ACHN (cell line): ENCODE results near the gene L3MBTL4.

Source experiments
- DNase-seq: peaks from one replicate; pipeline ENCODE4 v3.0.0-alpha.2; 2015
- in situ Hi-C: cut with HindIII; loops from 2 replicates; pipeline ENCODE4 v1.10.0; 2017; ENCODE audit warnings: low sequenced_read_pairs, low pct_ligation_motif_present, low pct_unique_long_range_greater_than_20kb

The L3MBTL4 gene

DNA sequence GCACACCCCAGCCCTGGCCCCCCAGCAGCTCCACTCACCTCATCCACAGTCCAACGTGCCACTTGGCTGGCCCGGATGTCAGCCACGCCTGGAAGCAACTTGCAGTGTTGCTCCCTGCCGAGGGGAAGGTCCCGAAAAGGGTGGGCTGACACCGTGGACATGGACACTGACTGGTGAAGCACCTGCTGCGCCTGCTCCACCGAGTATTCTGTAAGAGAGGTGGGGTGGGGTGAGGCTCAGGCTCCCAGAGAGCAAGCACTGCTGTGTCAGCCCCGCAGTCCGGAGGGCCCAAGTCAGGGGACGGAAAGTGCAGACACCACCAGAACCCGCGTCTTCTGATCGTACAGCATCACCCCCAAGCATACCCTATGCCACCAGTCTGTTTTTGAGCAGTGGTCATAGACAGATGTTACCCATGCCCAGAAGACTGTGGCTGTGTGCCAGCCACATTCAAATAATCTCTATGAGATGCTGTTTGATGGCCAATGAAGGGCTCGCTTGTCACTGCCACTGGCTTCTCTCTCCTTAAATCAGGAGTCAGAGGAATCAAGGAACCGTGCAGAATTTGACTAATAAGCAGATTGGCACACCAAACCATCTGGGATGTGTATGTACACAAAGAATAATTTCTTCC, 445.2 kb downstream of the L3MBTL4 start:
- no peak for DNase-seq
- in situ Hi-C loops, result no loop called here

DNA sequence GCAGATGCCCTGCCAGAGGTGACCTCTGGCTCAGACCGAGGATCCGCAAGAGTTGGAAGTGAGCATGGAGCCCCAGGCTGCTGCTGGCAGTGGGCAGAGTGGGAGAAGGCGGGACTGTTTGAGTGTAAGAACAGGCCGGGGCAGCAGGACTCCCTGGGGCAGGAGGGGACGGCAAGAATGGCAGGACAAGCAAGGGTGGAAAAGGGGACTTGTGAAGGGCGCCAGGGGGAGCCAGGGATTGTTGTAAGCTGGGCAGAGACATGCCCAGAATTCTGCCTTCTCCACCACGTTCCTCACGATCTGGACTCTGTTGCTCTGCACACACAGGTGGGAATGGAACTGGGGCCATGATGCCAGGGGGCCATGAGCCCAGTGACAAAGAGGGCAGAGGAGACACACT, 447.0 kb downstream of the L3MBTL4 start:
- in situ Hi-C loops, result no loop called here

DNA sequence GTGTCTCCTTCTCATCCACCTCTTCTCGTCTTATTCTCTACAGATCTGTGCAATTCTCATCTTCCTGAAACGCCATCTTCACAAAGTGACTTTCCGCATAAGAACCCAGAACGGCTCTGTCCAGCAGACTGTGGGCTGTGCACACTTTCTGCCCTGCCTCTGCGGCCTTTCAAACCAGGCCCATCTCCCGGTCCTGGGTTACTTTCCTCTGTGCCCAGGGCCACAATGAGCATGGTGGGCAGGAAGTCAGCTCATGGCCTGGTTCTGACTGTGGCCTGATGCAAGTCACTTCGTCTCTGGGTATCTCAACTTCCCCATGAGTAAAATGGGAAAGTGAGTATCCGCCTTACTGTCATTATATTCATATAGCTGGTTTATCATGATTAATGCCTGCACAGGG, 447.7 kb downstream of the L3MBTL4 start:
- in situ Hi-C loops, result no loop called here
- DNase-seq, result no peak

More for the DNA sequence above, 447.0 kb downstream of the L3MBTL4 start:
- no peak for DNase-seq

DNA sequence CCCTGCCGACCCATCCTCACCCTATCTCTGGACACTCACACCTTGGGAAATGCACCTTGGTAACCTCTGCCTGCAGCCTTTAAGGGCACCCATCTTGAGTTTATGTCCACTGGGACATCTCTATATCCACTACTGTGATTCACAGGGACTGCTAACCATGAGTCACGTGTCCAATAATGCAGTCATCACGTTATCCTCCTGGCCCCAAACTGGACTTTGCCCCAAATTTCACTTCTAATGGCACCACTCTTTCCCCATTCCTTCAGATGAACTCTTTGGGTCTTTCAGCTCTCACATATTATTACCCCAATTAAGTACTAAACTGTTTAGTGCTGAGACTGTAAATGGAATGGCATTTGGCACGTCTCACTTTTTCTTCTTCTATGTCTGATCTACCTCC, 448.2 kb downstream of the L3MBTL4 start:
- no peak for DNase-seq
- in situ Hi-C loops, result no loop called here

DNA sequence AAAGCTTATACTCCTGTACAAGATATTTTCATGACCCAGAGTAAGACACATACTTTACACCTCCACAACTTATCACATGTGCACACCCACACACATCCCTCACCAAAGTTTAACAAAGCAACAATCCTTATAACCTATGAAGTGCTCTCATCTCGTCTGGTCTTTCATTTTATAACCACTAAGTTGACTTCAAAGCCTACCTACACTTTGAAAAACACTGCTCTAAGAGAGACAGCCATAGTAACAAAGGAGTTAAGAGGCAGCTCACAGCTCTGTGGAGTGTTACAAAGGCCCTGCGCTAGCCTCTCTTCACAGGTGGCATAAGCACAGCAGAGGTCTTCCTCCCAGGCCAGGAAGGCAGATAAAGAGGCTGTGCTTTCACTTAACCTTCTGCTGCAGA, 449.7 kb downstream of the L3MBTL4 start:
- in situ Hi-C loops, result no loop called here
- no peak for DNase-seq

DNA sequence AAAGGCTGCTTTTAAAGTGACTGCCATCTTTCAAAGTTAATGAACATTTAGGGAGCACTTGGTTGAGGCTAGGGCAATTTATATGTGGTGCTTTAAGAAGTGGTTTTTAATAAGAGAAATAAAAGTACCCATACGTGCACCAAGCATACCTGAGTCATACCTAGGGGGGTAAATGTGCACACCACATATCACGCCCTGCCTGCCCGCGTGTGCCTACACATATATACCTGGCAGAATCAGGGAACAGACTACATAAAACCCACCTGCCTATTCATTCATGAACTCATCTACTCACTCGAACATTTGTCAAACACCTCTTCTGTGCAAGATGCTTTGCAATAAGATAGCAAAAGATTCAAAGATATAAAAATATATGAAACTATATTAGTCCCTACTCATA, 450.1 kb downstream of the L3MBTL4 start:
- no peak for DNase-seq

DNA sequence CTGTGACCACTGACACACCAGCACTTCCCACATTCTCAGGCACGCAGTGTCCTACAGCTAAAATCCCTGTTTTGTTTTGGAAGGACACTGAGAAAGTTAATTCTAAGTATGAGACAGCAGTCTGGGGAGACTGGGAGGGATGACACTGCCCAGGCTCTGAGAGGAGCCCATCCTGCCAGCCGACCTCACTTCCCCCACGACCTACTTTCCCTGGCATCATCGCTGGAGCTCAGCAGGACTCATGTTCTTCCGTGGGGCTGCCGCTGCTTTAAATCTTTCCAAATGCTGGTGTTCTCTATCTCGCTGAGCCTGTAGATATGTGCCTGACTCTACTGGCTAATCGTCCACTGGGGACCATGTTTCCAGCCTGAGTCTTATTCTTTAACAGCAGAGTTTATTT, 450.6 kb downstream of the L3MBTL4 start:
- in situ Hi-C loops, result no loop called here
- no peak for DNase-seq

More for the DNA sequence above, 450.1 kb downstream of the L3MBTL4 start:
- in situ Hi-C loops, result no loop called here

DNA sequence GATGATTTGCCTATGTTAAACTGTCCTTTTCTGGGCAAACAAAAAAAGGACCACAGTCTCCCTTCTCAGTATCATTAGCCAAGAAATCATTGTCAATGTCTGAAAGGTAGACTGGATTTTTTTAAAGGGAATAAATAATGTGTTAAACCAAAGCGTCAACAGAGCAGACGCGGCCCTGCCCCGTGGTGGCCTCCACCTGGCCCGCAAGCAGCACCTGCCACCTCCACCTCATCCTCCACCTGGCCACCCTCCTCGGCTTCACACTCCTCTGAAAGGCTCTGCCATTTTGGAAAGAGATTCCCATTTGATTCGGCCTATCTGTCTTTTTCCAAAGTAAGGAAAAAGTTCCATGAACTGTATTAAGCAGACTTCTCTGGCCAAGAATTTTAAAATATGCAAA, 451.4 kb downstream of the L3MBTL4 start:
- DNase-seq, result no peak
- in situ Hi-C loops, result no loop called here

DNA sequence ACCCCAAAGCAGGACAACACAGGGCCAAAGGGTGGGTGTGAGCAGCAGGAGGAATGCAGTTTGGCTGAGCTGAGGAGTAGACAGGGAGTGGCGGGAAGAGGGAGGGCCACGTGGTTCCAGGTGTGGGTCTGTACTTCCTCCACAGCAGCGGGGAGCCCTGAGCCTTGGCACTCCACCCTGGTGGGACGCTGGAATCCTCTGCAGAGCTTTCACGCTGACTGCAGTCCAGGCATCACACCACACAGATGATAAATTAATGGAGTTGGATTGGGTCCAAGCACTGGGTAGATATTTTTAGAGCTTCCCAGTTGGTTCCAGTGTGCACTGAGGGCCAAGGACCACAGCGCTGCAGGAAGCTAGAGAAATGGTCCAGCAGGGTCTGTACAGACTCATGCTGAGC, 452.3 kb downstream of the L3MBTL4 start:
- in situ Hi-C loops, result no loop called here
- DNase-seq, result no peak

DNA sequence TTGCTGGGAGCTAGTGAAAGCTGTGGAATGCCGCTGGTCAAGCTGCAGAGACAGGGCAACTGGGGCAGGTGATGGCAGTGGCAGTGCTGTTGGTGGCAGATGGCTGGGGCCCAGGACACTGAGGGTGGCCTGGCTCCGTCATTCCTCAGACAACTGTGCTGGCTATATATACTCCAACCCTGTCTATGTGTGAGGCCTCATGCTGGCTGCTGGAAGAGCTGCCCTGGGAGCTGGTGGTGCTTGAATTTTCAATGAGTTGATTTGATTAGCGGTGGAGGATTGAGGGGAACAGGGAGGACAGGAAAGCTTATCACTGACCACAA, 452.9 kb downstream of the L3MBTL4 start:
- in situ Hi-C loops, result no loop called here
- DNase-seq, result no peak

DNA sequence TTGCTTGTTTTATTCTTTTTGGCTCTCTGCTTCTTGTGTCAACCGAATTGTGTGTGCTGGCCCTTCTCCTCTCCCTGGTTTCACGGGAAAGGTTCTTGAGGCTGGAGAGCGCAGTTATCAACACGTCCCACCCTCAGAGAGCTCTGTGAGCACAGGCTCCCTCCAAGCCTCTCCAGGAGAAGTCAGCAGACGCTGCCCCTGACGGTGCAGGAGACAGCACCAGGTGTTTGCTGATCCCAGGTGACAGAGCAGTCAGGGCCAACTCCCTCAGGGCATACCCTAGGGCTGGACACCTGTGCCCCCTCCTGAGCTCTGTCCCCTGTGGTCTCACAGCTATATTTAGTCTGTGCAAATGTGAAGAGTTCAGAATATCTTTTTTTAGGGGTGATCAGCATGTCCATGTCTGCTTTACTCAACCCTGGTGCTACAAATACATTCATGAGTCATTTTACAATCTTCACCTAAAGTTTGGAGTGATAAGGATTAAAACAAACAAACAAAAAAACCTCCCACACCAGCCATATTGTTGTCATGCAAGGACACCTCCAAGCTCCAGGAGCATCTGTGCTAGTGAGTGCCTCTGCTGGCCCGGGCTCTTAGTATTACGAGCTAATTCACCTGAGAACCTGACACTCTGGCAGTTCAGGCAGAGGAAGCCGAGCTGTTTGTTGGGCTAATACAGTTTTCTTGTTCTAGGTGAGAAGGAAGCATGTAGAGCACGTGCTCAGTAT, 453.4 kb downstream of the L3MBTL4 start:
- no peak for DNase-seq
- in situ Hi-C loops, result no loop called here

DNA sequence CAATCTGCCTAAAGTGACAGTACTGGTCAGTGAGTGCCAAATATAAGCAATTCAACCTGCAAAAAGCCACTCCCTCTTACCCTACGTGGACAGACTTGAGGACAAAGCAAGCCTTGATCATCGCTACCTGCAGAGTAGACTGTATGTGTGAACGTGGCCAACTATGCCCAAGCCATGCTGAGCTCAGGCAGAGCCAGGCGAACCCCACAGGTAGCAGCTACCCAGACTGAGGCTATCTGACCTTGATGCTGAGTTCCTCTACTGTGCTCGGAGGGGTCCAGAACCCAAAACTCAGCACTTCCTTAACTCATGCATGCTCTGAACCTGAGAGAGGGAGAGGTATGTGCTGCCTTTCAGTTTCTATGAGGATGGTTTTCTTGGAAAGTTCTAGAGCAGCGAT, 455.9 kb downstream of the L3MBTL4 start:
- in situ Hi-C loops, result no loop called here
- no peak for DNase-seq

DNA sequence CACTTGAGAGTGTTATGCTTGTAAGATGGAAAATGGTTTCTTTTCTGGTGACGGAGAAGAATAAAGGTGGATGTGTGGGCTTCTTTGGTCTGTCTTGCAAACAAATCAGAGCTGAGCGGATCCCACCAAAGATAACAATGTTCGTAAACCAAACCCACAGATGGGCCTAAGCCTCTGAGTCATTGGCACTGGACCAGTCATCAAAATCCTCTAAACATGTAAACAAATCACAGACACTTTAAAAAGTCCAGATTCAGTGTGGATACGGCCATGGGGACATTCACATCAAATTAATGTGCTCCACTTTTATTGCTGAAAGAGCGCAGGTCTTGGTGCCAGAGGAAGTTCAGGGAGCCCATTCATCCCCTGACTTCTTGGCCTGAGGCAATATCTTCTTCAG, 458.9 kb downstream of the L3MBTL4 start:
- DNase-seq, result no peak
- in situ Hi-C loops, result no loop called here

DNA sequence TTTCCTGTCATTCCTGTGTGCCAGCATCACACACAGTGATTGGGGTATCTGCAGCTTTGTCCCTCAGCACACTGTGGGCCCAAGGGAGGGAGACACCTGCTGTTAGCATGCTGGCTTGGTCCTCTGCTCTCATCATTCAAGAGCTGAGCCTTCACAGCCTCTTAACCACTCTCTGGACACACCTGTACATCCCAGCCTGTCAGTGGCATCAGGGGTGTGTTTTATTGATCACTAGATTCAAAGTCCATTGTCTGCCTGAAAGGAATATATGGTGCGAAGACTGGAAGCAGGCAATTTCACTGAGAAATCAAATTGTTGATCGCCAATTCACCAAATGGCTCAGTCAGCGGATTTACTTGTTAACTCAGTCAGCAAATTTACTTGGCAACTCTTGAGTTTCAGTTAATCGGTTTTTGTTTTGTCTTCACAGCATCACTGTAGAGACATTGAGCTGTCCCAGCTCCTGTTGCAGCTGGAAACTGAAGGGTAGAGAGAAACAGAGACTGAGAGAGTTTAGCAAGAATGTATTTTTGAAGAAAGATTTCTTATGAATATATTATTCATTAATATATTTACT, 463.1 kb downstream of the L3MBTL4 start:
- in situ Hi-C loops, result no loop called here
- no peak for DNase-seq

DNA sequence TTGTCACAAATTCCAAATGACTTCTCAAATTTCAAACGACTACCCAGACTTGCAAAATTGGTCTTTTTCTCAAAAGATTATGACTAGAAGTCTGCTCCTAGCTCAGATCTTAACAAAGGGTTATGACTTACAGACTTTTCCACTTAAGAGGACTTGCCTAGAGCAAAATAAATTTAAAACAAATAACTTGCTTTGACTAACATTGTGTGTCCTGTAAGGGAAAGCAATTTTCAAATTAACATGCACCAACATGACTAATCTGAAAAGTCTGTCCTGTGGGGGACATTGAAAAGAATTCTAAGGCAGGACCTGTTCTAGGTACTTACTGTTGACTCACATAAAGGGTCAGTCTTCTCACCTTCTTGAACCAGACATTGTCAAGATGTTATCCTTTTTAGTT, 465.9 kb downstream of the L3MBTL4 start:
- in situ Hi-C loops, result no loop called here
- DNase-seq, result no peak

DNA sequence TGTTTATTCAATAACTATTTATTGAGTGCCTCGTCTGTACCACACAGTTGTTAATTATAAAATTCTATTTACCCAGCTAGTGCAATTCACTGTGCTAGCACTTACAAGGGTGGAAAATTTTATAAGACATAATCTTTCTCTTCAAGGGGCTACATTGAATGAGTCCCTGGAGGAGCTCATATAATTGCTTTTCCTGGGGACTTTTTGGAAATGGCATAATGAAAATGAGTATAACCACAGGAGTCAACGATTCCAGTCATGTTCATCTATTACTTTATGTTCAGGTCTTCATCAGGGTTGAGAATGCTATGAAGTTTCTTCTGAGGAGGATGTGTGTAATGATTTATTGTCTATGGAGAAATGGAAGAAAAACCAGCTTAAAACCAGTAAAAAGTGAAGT, 466.5 kb downstream of the L3MBTL4 start:
- DNase-seq, result no peak
- in situ Hi-C loops, result no loop called here

DNA sequence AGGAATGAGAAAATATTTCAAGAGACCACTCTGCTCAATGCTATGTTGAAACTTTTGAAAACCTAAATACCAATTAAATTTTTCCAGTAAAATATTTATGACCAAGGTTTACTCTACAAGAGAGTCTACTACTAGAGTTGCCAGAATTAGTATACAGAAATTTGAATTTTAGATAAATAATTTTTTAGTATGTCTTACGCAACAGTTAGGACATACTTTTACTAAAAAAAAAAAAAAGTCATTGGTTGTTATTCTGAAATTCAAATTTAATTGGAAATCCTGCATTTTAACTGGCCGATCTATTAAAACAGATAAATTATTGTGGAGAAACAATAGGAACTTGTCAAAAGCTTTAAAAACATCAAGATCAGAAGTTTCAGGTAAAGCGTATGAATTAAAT, 470.3 kb downstream of the L3MBTL4 start:
- no peak for DNase-seq
- in situ Hi-C loops, result no loop called here

DNA sequence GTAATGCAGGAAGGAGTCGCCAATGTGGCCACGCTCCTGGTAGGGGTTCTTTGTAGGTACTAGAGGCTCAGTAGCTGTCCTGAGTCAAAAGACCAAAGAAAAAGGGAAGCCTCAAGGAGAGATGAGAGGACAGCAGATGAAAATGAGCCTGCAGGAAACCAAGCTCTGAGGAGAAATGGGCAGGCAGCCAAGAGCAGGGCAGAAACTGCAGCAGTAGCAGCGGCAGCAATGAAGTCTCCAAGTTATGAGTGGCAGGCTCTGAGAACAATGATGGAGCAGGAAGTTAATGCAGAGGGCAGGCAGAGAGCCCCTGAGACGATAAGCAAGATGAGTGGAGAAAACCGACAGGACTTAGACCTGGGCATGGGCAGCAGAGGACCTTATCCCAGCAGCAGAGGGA, 471.2 kb downstream of the L3MBTL4 start:
- in situ Hi-C loops, result no loop called here
- DNase-seq, result no peak

DNA sequence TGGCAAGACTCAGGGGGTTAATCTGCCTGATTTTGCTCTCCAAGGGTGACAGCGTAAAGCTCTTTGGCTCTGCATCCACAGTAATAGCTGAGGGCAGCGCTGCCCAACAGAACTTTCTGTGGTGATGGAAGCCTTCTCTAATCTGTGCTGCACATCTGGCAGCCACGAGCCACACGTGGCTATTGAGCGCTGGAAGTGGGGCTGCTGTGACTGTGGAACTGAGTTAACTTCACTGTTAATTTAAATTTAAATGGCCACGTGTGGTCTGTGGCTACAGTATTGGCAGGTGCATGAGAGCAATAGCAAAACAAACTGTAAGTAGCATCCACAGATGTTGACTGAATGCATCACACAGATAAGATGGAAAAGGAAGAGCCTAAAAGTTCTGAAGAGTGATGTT, 472.1 kb downstream of the L3MBTL4 start:
- in situ Hi-C loops, result no loop called here
- no peak for DNase-seq

DNA sequence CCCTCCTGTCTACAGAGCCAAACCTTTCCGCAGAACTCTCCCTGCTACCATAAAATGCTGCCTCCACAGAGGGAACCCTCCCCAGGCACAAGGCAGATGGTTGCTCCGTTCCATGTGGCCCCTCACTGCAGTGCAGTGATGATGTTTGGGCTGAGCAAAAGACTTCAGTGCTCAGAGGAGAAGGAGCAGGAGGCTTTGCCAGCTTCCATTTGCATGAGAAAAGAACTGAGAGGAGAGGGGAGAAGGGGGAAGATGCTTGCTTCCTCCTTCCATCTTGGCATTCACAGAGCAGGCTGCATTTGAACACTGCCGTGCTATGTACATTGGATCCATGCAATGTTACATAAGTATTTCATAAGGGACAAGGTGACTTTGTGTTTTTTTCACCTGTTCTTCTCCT, 472.8 kb downstream of the L3MBTL4 start:
- DNase-seq, result no peak
- in situ Hi-C loops, result no loop called here
